Fibroblast of villous mesenchyme (primary cell): Measurements from ENCODE around the gene MC4R. TPM values are rescaled to one million over a fixed set of nuclear protein-coding genes. Genes with fewer than 3 reads are reported as not detected.

Source experiments
- DNase-seq: peaks from one replicate; pipeline ENCODE4 v3.0.0-alpha.2; 2010; ENCODE audit warnings: low read depth
- H3K4me3 ChIP-seq: 2 replicates; pipeline ENCODE4 v1.5.1; 2011; ENCODE audit warnings: low read depth, mild to moderate bottlenecking, low read length
- total RNA-seq: library from RNA; depleted of rRNA; stranded (reverse); fragments of >200 nt; gene quantifications from 2 replicates; pipeline ENCODE4 v1.2.3, GENCODE V29; 2012
- TF ChIP-seq, protein P1 (sequence below): IDR thresholded peaks from 2 replicates; pipeline ENCODE4 v1.5.1; 2012; ENCODE audit warnings: low read depth, mild to moderate bottlenecking, low read length; ENCODE audit not compliant: insufficient read depth

MC4R gene
- total RNA-seq, 1 donor: not detected

- DNase-seq: no peak
- H3K4me3 ChIP-seq: no peak overlapping the region
- TF ChIP-seq, protein P1, sequence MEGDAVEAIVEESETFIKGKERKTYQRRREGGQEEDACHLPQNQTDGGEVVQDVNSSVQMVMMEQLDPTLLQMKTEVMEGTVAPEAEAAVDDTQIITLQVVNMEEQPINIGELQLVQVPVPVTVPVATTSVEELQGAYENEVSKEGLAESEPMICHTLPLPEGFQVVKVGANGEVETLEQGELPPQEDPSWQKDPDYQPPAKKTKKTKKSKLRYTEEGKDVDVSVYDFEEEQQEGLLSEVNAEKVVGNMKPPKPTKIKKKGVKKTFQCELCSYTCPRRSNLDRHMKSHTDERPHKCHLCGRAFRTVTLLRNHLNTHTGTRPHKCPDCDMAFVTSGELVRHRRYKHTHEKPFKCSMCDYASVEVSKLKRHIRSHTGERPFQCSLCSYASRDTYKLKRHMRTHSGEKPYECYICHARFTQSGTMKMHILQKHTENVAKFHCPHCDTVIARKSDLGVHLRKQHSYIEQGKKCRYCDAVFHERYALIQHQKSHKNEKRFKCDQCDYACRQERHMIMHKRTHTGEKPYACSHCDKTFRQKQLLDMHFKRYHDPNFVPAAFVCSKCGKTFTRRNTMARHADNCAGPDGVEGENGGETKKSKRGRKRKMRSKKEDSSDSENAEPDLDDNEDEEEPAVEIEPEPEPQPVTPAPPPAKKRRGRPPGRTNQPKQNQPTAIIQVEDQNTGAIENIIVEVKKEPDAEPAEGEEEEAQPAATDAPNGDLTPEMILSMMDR: no peak
Measured at GRCh38 chr18:60404486-60405085, 32.0 kb upstream of the MC4R start.

GRCh38 chr18:60401346-60401745, 28.8 kb upstream of the MC4R start:
- DNase-seq: no peak
- TF ChIP-seq, protein P1: no peak
- H3K4me3 ChIP-seq: no peak overlapping the region

GRCh38 chr18:60391571-60392226, 19.1 kb upstream of the MC4R start:
- DNase-seq: no peak
- TF ChIP-seq, protein P1: no peak
- H3K4me3 ChIP-seq: no peak overlapping the region

GRCh38 chr18:60389314-60389713, 16.7 kb upstream of the MC4R start:
- no peak overlapping the region for H3K4me3 ChIP-seq
- DNase-seq: no peak
- TF ChIP-seq, protein P1: no peak

DNA sequence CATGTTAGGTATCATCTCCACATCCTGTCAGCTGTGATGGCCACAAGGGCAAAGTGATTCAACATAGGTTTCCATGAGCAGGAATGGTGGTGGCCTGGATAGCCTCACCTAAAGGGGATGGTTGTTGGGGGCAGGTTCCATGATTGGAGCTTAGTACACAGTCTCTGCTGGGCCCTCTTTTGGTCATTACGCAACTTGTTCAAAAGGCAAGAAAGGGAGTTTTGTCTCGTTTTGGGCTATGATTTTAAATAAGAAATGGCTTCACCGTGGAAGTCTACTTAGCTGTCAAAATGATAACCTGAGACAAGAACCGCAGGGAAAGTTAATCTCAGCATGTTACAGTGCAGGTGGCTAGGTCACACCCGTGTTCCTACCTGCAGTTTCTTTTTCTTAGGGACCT, 13.1 kb upstream of the MC4R start:
- DNase-seq: no peak
- H3K4me3 ChIP-seq: no peak overlapping the region
- TF ChIP-seq, protein P1: no peak

- no peak overlapping the region for H3K4me3 ChIP-seq
- no peak for DNase-seq
- TF ChIP-seq, protein P1: no peak
Measured at GRCh38 chr18:60383893-60384292, 11.3 kb upstream of the MC4R start.
